ENCODE results near the gene ADAMTS3.
"Not testable (repeated sequence)": the region's sequence is repeated elsewhere in the genome, so short reads cannot be mapped to it uniquely, and the experiment has no call there.

ADAMTS3 gene

GRCh38 chr4:72546456-72546855, 22.6 kb downstream of the ADAMTS3 start:
- Histone ChIP-seq H3K4me2 (ENCODE audit: low read depth, low read length, poor library complexity, severe bottlenecking) (no peak overlapping the region), H3K4me3 (ENCODE audit: low read length, poor library complexity, severe bottlenecking) (no peak overlapping the region), H3K9me3 (ENCODE audit: insufficient read depth, low read depth, low read length) (no peaks in the 10 kb centered on the region), H2AFZ (ENCODE audit: low read length) (no peak overlapping the region), H3K9me2 (replicated peaks; ENCODE audit: low read depth, low read length) (no peaks in the 10 kb centered on the region), H3K27me3 (ENCODE audit: insufficient read depth, low read length, poor library complexity, severe bottlenecking) (no peaks in the 10 kb centered on the region), H4K20me1 (ENCODE audit: insufficient read depth, low read length, poor library complexity, severe bottlenecking) (no peaks in the 10 kb centered on the region), H3K4me1 (ENCODE audit: insufficient read depth, low read length, poor library complexity, severe bottlenecking) (no peaks in the 10 kb centered on the region), H3K36me3 (ENCODE audit: insufficient read depth, low read length) (no peaks in the 10 kb centered on the region), H3K79me2 (ENCODE audit: insufficient read depth, low read length) (no peaks in the 10 kb centered on the region), H3K9ac (ENCODE audit: low read depth, low read length, poor library complexity, severe bottlenecking) (no peak overlapping the region), H3F3A (ENCODE audit: low read depth) (no peaks in the 10 kb centered on the region)
- TF ChIP-seq CTCF (conservative IDR thresholded peaks at IDR 0.05; ENCODE audit: low read length) (no peak), EZH2phosphoT487 (IDR thresholded peaks at IDR 0.05; ENCODE audit: borderline replicate concordance) (no peak)

GRCh38 chr4:72540694-72541093, 28.3 kb downstream of the ADAMTS3 start:
- not testable (repeated sequence) for H3K4me1 ChIP-seq (ENCODE audit: insufficient read depth, low read length, poor library complexity, severe bottlenecking); H2AFZ ChIP-seq (ENCODE audit: low read length); H3K4me2 ChIP-seq (ENCODE audit: low read depth, low read length, poor library complexity, severe bottlenecking); H3K79me2 ChIP-seq (ENCODE audit: insufficient read depth, low read length); H3K27me3 ChIP-seq (ENCODE audit: insufficient read depth, low read length, poor library complexity, severe bottlenecking); H3K4me3 ChIP-seq (ENCODE audit: low read length, poor library complexity, severe bottlenecking); H3K9me2 ChIP-seq (replicated peaks; ENCODE audit: low read depth, low read length); H3F3A ChIP-seq (ENCODE audit: low read depth); H3K9ac ChIP-seq (ENCODE audit: low read depth, low read length, poor library complexity, severe bottlenecking); H4K20me1 ChIP-seq (ENCODE audit: insufficient read depth, low read length, poor library complexity, severe bottlenecking); H3K36me3 ChIP-seq (ENCODE audit: insufficient read depth, low read length); H3K9me3 ChIP-seq (ENCODE audit: insufficient read depth, low read depth, low read length)

- Histone ChIP-seq H3K27me3 (ENCODE audit: insufficient read depth, low read length, poor library complexity, severe bottlenecking) (no peaks in the 10 kb centered on the region), H3K4me3 (ENCODE audit: low read length, poor library complexity, severe bottlenecking) (no peak overlapping the region), H3F3A (ENCODE audit: low read depth) (no peaks in the 10 kb centered on the region), H3K9me2 (replicated peaks; ENCODE audit: low read depth, low read length) (no peaks in the 10 kb centered on the region), H3K9ac (ENCODE audit: low read depth, low read length, poor library complexity, severe bottlenecking) (no peak overlapping the region), H3K79me2 (ENCODE audit: insufficient read depth, low read length) (no peaks in the 10 kb centered on the region), H4K20me1 (ENCODE audit: insufficient read depth, low read length, poor library complexity, severe bottlenecking) (no peaks in the 10 kb centered on the region), H3K4me2 (ENCODE audit: low read depth, low read length, poor library complexity, severe bottlenecking) (no peak overlapping the region), H2AFZ (ENCODE audit: low read length) (no peak overlapping the region), H3K36me3 (ENCODE audit: insufficient read depth, low read length) (no peaks in the 10 kb centered on the region), H3K9me3 (ENCODE audit: insufficient read depth, low read depth, low read length) (no peaks in the 10 kb centered on the region), H3K4me1 (ENCODE audit: insufficient read depth, low read length, poor library complexity, severe bottlenecking) (no peaks in the 10 kb centered on the region)
- TF ChIP-seq EZH2phosphoT487 (IDR thresholded peaks at IDR 0.05; ENCODE audit: borderline replicate concordance) = no peak
- no peak for TF ChIP-seq CTCF (conservative IDR thresholded peaks at IDR 0.05; ENCODE audit: low read length)
These were observed 31.0 kb downstream of the ADAMTS3 start for GRCh38 chr4:72538006-72538405.

GRCh38 chr4:72536443-72536842, 32.6 kb downstream of the ADAMTS3 start:
- Histone ChIP-seq H3K9me2 (replicated peaks; ENCODE audit: low read depth, low read length) (no peaks in the 10 kb centered on the region), H2AFZ (ENCODE audit: low read length) (no peak overlapping the region), H3K9ac (ENCODE audit: low read depth, low read length, poor library complexity, severe bottlenecking) (no peak overlapping the region), H3K36me3 (ENCODE audit: insufficient read depth, low read length) (no peaks in the 10 kb centered on the region), H4K20me1 (ENCODE audit: insufficient read depth, low read length, poor library complexity, severe bottlenecking) (no peaks in the 10 kb centered on the region), H3K9me3 (ENCODE audit: insufficient read depth, low read depth, low read length) (no peaks in the 10 kb centered on the region), H3K4me2 (ENCODE audit: low read depth, low read length, poor library complexity, severe bottlenecking) (no peak overlapping the region), H3K27me3 (ENCODE audit: insufficient read depth, low read length, poor library complexity, severe bottlenecking) (no peaks in the 10 kb centered on the region), H3K4me3 (ENCODE audit: low read length, poor library complexity, severe bottlenecking) (no peak overlapping the region), H3K4me1 (ENCODE audit: insufficient read depth, low read length, poor library complexity, severe bottlenecking) (no peaks in the 10 kb centered on the region), H3K79me2 (ENCODE audit: insufficient read depth, low read length) (no peaks in the 10 kb centered on the region), H3F3A (ENCODE audit: low read depth) (no peaks in the 10 kb centered on the region)
- TF ChIP-seq EZH2phosphoT487 (IDR thresholded peaks at IDR 0.05; ENCODE audit: borderline replicate concordance) (no peak), CTCF (conservative IDR thresholded peaks at IDR 0.05; ENCODE audit: low read length) (no peak)
